ENCODE results near the gene PSTPIP1.

- no peak for TF ChIP-seq ZNF274 (IDR thresholded peaks at IDR 0.05; ENCODE audit: low read depth, low read length)
- no peak for TF ChIP-seq YY1 (IDR thresholded peaks at IDR 0.05; ENCODE audit: insufficient read depth, insufficient read length)
- no peak for TF ChIP-seq SUZ12 (IDR thresholded peaks at IDR 0.05; ENCODE audit: extremely low read depth, insufficient read depth, insufficient read length)
Measured at GRCh38 chr15:77038312-77039216, 43.6 kb downstream of the PSTPIP1 start.

Data from NT2/D1 (cell line).